ENCODE data around the gene RFLNA.

DNA sequence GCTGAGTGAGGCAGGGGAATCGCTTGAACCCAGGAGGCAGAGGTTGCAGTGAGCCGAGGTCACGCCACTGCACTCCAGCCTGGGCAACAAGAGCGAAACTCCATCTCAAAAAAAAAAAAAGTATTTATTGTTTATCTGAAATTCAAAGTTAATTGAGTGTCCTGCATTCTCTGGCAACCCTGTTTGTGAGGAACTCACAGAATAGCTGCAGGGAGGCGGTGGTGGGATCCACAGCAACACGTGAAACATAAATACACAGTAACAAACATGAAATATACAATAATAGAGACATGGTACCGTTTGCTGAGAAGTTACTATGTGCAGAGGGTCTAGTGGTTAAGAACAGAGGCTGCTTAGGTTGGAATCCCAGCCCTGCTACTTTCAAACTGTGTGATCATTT lies 43.7 kb upstream of the RFLNA start:
- TF ChIP-seq, protein P1, sequence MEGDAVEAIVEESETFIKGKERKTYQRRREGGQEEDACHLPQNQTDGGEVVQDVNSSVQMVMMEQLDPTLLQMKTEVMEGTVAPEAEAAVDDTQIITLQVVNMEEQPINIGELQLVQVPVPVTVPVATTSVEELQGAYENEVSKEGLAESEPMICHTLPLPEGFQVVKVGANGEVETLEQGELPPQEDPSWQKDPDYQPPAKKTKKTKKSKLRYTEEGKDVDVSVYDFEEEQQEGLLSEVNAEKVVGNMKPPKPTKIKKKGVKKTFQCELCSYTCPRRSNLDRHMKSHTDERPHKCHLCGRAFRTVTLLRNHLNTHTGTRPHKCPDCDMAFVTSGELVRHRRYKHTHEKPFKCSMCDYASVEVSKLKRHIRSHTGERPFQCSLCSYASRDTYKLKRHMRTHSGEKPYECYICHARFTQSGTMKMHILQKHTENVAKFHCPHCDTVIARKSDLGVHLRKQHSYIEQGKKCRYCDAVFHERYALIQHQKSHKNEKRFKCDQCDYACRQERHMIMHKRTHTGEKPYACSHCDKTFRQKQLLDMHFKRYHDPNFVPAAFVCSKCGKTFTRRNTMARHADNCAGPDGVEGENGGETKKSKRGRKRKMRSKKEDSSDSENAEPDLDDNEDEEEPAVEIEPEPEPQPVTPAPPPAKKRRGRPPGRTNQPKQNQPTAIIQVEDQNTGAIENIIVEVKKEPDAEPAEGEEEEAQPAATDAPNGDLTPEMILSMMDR (optimal IDR thresholded peaks at IDR 0.05 in 1 of 3, IDR thresholded peaks at IDR 0.05 in 1 of 3, conservative IDR thresholded peaks at IDR 0.05 in 1 of 3; ENCODE audit: extremely low read depth in 1 of 3, insufficient read depth in 2 of 3, low read length in 3 of 3): no peak
- TF ChIP-seq EZH2 (IDR thresholded peaks at IDR 0.05; ENCODE audit: low read length): no peak
